DMS153 (cell line): ENCODE data around the gene ZNF24.

Experiments used
- DNase-seq: peaks from one replicate; lab custom pipeline; 2025; lab: John Stamatoyannopoulos, UW

ZNF24 gene

DNA sequence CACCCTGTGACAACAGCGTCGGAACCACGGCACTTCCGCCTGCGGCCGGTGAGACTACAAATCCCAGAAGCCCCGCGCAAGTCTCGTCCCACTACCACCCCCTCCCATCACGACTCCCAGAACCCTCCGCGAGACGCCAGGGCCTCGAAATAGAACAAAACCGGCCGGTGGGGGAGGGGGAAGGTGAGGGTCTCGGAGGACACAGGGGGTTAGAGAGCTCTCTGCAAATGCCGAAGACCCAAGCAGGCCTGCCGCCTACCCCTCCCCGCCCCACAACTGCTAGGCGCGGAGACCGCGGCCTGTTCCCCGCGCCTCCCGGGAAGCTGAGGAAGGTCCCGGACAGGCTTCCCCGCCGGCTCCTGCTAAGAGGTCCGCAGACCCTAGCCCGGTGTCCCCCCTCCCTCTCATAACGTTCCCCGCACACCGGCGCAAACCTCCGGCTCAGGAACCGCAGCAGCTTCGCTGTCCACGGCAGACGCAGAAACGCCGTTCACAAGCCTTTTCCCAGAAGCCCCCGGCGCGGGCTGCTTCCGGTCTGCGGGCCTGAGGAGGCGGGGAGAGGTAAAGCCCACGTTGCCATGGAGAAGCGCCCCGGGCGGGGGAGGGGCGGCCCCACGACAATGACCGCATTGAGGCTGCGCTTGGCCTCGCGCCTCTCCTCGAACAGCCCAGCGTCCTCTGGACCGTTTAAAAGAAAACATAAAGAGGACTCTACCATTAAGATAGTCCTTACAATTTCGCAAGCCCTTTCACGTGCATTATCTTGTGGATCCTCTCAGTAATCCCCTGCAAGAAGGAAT, at the start of gene ZNF24:
TSS of gene ZNF24 (minus strand) at position 485 of the 800 bp plus-strand sequence. CDS start 3,770 bp downstream, outside the sequence.
- DNase-seq: peak; percentile 93

DNA sequence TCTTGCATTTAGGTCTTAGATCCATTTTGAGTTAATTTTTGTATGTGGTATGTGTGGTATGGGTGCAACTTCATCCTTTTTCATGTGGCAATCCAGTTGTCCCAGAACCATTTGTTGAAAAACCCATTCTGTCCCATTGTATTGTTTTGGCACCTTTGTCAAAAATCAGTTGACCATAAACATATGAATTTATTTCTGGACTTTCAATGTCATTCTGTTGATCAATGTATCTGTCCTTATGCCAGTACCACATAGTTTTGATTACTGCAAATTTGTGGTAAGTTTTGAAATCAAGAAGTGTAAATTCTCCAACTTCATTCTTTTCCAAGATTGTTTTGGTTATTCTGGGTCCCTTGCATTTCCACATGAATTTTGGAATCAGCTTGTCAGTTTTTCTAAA, 49.5 kb upstream of the ZNF24 start:
- no peak for DNase-seq

DNA sequence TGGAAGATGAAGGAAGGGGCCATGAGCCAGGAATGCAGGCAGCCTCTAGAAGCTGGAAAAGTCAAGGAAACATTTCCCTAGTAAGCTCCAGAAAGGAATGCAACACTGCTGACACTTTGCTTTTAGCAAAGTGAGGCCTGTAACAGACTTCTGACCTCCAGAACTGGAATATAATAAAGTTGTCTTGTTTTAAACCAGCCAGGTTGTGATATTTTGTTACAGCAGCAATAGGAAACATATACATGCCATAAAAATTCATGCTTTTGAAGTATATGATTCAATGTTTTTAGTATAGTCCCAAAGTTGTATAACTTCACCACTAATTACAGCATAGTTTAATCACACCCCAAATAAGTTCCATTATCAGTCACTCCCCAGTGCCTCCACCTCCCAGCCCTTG, 48.2 kb upstream of the ZNF24 start:
- DNase-seq: no peak

DNA sequence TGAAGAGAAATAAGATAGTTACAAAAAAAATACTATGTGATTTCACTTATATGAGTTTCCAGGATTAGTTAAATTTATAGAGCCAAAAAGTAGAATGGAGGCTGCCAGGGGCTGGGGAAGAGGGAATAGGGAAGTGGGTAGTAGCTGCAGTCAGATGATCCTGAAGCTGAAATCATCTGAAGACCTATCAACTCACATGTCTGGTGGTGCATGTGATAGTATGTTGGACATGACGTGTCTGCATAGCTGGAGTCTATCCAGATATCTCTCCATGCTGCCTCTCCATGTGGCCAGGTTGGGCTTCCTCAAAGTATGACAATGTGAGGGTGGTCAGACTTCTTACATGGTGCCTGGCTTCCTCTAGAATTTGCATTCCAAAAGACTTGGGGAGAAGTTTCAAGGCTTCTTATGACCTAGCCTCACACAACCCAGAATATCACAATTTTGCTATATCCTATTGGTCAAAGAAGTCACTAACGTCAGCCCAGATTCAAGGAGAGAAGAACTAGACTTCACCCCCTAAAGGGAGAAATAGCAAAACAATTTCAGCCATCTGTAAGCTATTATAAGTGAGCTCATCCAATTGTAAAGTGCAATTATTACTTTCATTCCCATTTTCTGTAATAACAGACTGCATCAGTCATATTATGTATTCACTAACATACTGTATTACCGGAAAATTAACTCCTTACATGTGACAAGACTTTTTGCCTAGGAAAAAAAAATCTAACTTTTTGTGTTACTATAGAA, 46.9 kb upstream of the ZNF24 start:
- no peak for DNase-seq

DNA sequence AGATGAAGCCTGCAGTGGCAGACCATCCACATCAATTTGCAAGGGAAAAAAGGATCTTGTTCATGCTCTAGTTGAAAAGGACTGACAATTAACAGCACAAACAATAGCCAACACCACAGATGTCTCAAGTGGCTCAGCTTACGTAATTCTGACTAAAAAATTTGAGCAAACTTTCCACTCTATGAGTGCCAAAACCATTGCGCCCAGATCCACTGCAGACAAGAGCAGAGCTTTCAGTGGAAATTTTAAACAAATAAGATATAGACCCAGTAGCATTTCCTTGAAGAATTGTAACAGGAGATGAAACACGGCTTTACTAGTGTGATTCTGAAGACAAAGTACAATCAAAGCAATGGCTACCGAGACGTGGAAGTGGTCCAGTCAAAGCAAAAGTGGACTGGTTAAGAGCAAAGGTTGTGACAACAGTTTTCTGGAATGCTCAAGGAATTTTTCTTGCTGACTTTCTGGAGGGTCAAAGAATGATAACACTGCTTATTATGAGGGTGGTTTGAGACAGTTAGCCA, 44.9 kb upstream of the ZNF24 start:
- DNase-seq: no peak

DNA sequence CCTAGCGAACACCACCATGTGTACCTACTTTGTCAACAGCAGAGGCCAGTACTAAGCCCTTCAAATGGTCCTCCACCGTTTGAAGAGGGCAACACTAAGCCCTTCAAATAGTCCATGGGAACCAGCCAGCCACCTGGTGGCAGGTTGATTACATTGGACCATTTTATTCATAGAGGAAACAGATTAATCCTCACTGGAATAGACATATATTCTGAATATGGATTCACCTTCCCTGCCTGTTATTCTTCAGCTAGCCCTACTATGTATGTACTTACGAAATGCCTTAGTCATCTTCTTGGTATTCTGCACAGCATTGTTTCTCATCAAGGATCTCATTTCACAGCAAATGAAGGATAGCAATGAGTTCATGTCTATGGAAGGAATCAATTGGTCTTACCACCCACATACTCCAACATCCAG, 42.9 kb upstream of the ZNF24 start:
- DNase-seq: peak; percentile 32

DNA sequence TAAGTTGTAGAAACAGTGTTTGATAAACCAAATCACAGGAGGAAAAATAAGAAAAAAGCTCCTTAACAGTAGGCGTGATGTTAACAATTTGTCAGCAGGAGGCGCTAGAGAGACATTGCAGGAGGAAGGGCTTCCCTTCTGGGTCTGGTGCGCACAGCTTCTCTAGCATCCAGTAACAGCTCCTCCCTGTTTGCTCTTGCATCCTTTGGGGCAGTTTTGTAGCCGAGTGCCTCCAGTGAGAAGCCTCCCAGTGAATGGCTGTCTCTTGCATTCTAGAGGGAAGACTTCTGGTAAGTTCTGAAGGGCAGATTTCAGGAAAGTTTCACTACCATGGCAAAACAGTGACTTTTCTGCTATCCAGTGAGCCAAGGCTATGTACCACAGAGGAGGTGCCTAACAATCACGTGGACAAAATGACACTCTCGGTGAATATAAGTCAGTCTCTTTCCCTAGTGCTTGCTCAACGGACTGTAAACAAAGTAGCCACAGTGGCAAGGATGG, 42.4 kb upstream of the ZNF24 start:
- DNase-seq: peak; percentile 63

DNA sequence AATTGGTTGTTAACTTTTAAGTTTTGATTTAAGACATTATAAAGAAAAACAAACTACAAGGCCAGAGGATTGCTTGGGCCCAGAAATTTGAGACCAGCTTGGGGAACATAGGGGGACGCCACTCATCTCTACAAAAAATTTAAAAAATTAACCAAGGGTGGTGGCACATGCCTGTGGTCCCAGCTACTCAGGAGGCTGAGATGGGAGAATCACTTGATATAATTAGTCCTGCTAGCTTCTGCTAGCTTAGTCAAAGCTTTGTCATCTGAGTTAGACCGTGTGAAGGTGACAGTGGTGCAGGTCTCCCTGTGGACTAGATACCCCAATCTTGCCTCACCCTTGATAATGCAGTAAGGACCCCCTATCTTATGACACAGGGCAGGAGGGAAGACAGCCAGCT, 38.9 kb upstream of the ZNF24 start:
- DNase-seq: no peak

DNA sequence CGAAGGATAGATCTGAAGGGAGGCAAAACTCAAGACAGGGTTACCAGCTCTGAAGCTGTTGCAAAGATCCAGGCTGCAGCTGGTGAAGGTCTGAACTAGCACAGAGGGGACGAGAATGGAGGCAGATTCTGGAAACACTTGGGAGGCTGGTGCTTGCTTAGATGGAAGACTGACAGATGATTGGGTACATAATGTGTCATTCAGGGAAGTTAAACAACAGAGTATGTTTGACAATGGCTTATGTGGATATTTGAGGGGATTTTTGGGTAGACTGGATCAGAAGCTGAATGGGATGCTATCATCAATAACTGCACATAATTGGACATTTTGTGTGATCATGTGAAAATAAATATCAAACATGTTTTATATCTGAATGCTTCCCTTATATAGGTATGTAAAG, 35.2 kb upstream of the ZNF24 start:
- DNase-seq: no peak

DNA sequence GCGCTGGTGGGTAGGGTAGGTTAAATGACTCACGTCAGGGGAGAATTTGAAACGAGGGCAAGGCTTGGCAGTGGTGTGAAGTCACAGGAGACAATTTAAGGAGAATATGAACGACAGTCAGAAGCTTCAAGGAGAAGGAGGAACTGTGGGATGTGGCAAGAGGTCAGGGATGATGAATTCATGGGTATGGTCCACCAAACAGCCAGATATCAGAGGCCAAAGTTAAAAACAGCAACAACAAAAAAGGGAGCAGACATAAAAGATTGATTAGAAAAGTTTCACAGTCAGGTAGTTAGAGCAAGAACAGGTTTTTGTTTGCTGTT, 34.3 kb upstream of the ZNF24 start:
- DNase-seq: no peak

DNA sequence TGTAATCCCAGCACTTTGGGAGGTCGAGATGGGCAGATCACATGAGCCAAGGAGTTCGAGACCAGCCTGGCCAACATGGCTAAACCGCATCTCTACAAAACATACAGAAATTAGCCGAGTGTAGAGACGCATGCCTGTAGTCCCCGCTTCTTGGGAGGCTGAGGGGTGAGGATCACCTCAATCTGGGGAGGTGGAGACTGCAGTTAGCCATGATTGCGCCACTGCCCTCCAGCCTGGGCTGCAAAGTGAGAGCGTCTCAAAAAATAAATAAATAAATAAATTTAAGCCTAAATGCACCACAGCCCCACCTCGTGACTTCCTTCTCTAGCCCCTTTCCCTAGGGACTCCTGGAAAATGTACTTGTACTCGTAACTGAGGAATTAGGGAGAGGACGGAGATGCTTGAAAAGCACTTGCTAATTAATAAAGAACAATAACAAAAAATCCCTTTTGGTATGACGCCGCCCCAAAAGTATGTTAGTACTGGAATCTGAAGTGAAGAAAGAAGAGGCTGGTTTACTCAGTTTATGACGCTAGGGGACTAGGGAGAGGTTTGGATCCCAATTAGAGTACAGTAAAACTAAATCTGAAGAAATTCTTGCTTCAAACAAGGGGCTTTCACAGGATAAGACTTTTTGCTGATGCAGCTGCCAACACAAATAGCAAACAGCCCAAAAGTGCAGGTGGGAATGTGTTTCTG, 33.8 kb upstream of the ZNF24 start:
- DNase-seq: no peak

DNA sequence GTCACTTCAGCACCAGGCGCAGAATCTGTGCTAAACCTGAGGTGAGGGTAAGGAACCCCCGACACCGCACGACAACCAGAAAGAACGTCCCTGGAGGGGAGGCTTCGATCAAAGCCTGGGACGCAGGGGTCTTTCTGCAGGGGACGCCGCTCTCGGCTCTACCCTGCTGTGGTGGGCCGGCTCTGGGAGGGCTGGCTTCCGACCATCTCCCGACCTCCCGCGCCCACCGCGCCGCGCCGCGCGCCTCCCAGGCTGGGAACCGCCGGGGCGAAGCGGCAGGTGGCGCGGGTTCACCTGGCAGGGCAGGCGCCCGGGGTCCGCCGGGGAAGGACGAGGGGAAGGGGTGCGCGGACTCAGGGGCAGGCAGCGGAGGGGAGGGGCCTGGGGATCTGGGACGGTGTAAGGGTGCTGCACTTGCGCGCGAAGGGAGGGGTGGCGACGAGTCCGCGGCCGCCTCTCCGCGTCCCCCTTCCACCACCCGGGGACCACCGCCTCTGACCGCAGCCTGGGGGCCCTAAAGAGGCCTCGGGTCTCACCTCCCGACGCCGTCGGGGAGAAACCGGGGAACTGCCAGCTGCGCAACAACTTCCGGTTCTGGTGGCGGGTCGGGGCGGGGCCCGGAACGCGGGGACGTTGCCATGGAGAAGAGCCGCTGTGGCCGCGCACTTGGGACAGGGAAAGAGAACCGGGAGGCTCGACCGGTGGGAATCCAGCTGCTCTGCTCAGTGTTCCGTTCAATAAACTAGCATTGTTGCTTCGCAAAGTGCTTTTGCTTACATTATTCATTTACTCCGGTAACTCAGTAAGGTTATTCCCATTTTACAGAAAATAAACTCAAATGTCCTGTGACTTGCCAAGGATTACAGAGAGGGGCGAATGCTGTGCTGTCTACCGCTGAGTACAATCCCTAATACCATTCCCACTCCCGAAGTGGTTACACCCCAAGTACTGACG, 32.8 kb upstream of the ZNF24 start, which contains the start of gene ZNF396:
TSS of gene ZNF396 (minus strand) at position 596 of the 954 bp plus-strand sequence. CDS start 3,045 bp downstream, outside the sequence.
- DNase-seq: peak; percentile 49

DNA sequence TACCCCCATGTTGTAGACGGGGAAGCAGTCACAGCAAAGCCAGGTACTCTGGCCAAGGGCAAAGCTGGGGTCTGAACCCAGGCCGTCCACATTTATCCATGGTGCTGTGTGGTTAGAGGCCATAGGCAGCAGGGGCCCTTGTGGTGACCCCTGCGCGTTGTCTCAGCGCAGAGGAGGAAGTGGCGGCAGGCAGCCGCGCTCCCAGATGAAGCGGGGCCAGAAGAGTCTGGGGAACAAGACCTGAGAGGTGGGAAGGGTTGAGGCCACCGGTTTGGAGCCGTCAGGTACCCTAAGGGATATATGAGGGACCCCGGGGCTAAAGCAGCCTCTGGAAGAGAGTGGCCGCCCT, 32.1 kb upstream of the ZNF24 start:
- peak; percentile 24 for DNase-seq

DNA sequence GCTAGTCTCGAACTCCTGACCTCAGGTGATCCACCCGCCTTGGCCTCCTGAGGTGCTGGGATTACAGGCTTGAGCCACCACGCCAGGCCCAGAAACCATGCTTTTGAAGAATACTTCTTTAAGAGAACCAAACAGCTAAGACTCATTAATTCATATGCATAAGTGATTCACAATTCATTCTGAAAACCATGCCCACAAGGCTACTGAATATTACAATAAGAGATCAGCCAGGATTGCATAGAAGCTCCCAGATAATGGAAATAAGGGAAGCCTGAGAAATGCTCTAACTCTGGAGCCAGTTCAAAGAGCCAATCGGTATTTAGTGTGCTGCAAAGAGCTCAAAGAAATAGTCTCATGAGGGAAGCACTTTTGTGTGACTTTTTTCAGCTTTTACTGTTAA, 30.5 kb upstream of the ZNF24 start:
- no peak for DNase-seq

DNA sequence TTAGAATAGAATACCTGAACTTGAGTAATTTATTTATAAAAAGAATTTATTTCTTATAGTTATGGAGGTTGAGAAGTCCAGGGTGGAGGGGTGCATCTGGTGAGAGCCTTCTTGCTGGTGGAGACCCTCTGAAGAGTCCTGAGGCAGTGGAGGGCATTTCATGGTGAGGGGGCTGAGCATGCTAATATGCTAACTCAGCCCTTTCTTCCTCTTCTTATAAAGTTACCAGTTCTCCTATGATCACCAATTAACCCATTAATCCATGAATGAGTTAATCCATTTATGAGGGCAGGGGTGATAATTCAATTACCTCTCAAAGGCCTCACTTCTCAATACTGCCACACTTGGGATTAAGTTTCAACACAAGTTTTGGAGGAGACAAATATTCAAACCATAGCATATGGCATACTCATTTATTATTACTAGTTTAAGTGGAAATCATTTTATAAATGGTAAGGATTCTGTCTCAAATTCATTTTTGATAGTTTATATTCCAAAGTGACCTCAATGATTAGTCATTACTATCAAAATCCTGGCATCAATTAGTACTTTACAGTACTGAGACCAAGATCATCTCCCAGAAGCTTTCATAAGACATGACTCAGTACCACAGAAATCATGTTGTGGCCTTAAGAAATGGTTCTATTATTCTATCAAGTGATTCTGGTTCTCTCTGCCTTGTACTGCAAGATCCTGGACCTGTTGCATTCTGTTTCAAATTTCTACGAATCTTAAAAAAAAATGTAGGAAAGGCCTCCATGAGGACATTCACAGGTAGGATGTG, 27.4 kb upstream of the ZNF24 start:
- DNase-seq: no peak

DNA sequence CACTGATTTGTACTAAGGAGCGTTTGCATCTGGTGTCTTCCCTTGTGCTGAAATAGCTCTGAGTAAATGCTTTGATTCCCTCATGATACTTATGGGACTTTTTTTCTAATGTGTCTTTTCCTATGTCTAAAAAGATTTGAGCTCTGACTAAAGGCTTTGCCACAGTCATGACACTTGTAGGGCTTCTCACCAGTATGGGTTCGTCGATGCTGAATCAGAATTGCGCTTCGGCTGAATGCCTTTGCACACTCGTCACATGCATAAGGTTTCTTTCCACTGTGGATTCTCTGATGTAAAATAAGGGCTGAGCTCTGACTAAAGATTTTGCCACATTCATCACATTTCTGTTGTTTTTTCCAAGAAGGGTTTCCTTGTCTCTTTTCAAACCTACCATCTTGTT, 24.9 kb upstream of the ZNF24 start:
- DNase-seq: no peak

DNA sequence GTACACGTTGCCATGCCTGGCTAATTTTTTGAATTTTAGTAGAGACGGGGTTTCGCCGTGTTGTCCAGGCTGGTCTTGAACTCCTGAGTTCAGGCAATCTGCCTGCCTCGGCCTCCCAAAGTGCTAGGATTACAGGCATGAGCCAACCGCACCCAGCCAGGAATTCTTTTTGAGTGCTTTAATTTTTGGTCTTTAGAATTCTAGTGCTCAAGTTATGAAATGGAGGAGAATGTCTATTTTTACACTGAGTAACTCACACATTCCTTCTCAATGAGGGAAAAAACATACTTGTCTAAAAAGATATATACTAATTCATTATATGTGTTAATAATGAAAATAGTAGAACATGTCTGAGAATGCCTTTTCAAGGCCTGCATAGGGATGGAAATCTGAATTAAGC, 24.4 kb upstream of the ZNF24 start:
- DNase-seq: no peak

DNA sequence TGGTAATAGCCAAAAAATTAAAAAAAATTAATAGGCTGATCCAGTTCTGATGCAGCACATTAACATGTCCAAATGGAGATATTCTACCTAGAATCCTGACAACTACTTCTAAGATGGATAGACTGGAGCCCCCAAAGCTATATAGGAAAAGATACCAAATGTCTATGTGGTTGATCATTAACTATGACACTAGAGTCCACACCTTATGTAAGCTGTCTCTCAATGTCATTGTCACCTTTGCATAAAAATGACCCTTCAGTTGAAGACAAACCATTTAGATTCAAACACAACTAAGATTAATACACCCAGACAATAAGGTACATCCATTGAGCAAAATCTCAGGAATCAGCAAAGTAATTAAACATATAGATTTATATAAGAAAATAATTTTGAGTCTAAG, 18.3 kb upstream of the ZNF24 start:
- no peak for DNase-seq

DNA sequence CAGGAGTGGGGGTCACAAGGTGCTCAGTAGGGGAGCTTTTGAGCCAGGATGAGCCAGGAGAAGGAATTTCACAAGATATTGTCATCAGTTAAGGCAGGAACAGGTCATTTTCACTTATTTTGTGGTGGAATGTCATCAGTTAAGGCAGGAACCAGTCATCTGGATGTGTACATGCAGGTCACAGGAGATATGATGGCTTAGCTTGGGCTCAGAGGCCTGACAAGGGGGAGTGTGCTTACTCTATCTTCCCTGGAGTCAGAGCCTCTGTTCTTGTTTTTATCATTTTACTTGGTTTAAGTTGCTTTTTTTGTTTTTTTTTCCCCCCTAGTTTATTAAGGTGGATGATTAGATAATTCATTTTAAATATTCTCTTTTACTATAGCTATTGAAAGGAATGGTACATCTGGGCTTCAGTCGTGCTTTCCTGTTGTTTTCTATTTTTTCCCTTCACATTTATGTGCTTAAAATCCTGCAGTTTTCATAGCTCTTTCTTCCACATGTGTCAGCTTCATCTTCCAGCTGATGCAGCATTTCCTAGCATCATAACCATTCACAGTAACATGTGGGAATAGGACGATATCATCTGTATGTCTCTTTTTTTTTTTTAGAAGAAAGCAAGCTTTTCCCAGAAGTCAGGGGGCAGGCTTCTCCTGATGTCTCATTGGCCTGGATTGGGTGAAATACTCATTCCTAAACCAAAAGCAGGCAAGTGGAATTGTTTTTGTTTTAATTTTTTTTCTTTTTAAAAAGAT, 17.5 kb upstream of the ZNF24 start:
- DNase-seq: no peak

DNA sequence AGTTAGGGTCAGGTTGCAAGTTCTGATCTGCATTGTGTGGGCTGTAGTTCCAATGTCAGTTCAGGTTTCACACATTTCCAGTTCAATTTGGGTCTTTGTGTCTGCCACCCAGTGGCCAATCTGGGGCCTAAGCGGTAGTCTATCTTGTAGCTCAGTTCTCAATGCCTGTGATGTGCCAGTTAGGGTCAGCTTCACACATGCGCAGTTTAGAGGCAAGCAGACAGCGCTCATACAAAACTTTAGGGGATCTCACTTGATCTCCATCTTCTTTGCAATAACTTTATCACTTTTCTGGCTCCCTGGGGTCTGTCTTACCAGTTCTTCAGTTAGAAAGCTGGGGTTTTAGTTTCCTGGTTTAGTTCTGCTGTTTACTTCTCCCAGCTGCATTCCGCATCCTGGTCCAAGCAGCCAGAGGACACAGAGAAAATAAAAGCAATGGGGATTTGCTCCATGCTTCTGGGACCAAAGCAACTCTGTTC, 11.0 kb upstream of the ZNF24 start:
- DNase-seq: peak; percentile 42
